Left cardiac atrium (tissue), 4 donors: ENCODE measurements around the gene COL12A1. TPM values are rescaled to one million over a fixed set of nuclear protein-coding genes. Genes with fewer than 3 reads are reported as not detected.

Experiments used
- ATAC-seq, 2 donors: fragments of 200-7000 bp; cut with Tn5 transposase; one replicate each; pipeline ENCODE4 v1.9.1; 2020; ENCODE audit warnings: mild to moderate bottlenecking in 2 of 2, moderate library complexity in 2 of 2
- DNase-seq: peaks from one replicate; pipeline ENCODE4 v3.0.0-alpha.2; 2020
- intact Hi-C, 2 donors: fragments of 100-400 bp; cut with DNase I; formaldehyde crosslinking; loops; one replicate each; pipeline versions ENCODE4 v1.14.1 to v1.15.1; 2022 to 2023
- total RNA-seq, 2 donors: library from RNA; stranded (reverse); fragmentation: NEBNext Ultra II Directional; extraction: Animal tissue kit (Norgen Biotek cat#: 25700); gene quantifications; one replicate each; pipeline ENCODE4 v1.2.1, GENCODE V29; 2021
- donor health status: DM: no; HTN: yes; CAD: no.
- donor health status: DM: no; HTN: yes; CAD: no; lungs with severe emphysema.
- donor health status: DM: yes; HTN: yes; CAD: no.
- donor health status: Dilated cardiomyopathy.

COL12A1 gene
- total RNA-seq, 2 donors from 2014 or later: 23.2 to 33.6 TPM

- no peak for DNase-seq
- intact Hi-C loops: no loop called here
- ATAC-seq: no peak
These were observed 50.2 kb downstream of the COL12A1 start for GRCh38 chr6:75155631-75156030.

DNA sequence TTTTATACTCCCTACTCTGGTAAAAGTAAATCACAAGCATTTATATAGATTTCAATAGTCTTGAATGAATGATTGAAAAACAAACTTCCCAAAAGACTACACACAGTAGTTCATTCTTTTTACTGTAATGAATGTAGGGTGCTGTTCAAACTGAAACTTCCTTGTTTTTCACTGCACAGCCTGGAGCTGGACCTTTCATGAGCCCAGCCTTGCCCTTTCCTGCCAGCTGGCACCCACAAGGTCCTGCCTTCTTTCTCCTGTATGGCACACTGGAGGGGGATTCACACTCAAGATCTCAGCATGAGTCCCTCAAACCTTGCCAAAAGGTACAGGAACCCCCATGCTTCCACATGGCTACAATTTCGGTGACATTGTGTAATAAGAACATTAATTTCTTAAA, 50.9 kb downstream of the COL12A1 start:
- intact Hi-C loops: no loop called here
- no peak for ATAC-seq
- DNase-seq: no peak

GRCh38 chr6:75150685-75151412, 55.0 kb downstream of the COL12A1 start:
- intact Hi-C loops: no loop called here
- DNase-seq (no peak), ATAC-seq (no peak)

DNA sequence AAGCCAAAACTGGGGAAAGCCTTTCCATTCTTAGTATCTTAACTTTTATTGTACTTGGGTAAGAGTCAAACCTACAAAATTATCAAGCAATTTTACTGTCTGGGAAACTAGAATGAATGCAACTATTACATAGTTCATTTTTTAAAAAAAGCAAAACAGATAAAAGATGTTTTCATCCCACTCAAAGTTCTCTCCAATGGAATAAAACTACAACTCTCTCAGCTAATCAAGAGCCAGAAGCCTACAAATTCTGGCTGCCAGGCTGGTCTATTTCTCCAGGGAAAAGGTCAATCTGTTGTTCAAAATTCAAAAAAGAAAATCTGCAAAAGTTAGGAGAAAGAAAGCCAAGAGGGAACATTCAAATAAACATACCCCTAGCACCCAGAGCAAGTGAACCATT, 56.2 kb downstream of the COL12A1 start:
- intact Hi-C loops: no loop called here
- DNase-seq: no peak

DNA sequence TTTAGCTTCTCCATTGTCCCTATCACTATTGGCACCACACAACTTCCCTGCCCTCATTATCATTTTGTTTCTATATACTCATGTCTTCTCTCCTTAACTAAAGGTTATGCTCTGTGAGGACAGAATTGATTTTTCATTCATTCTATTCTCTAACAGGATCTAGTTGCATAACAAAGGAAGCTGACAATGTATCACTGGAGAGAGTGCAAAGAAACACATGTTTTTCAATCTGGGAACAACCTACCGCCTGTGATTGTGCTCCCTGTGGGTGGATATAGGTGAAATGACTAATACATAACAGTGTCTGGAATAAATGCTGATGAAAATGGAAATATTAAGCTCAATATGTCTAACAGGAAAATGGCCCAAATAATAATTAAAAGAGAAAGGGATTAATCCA, 56.6 kb downstream of the COL12A1 start:
- DNase-seq (no peak), ATAC-seq (peak; percentile 27 to 76)
- intact Hi-C loops: no loop called here

More for the DNA sequence above, 56.2 kb downstream of the COL12A1 start:
- ATAC-seq: peak; percentile 75 to 80

- intact Hi-C loops: no loop called here
- ATAC-seq (no peak), DNase-seq (no peak)
These were observed 58.3 kb downstream of the COL12A1 start for GRCh38 chr6:75147512-75147911.

DNA sequence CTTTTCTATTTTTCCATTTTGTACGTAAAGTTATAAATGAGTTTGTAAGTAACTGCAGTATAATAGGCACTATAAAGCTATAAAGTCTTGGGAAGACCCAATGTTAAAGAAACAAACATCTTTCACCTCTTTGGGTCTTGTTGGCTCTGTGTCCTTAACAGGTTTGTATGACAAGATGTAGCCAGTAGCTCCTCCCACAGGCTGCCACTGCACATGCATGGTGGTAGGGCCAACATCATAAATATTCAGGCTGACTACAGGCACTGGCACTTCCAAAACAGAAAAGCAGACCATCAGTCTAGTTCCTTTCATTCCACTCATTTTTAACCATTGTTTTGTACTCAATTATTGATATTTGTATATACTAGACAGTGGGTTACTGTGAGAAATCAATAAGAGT, 59.9 kb downstream of the COL12A1 start:
- no peak for ATAC-seq
- intact Hi-C loops: no loop called here
- DNase-seq: no peak

- ATAC-seq (no peak), DNase-seq (no peak)
- intact Hi-C loops: no loop called here
These were observed 60.6 kb downstream of the COL12A1 start for GRCh38 chr6:75145211-75145610.

GRCh38 chr6:75144386-75144785, 61.5 kb downstream of the COL12A1 start:
- intact Hi-C loops: no loop called here
- DNase-seq (no peak), ATAC-seq (no peak)

- intact Hi-C loops: no loop called here
- DNase-seq (no peak), ATAC-seq (peak in 1 of 2 donors; percentile 35)
These were observed 62.7 kb downstream of the COL12A1 start for GRCh38 chr6:75143191-75143590.

- intact Hi-C loops: no loop called here
- no peak for DNase-seq
- ATAC-seq: no peak
These were observed 63.1 kb downstream of the COL12A1 start for GRCh38 chr6:75142721-75143120.

GRCh38 chr6:75135876-75136275, 70.0 kb downstream of the COL12A1 start:
- ATAC-seq (no peak), DNase-seq (no peak)
- intact Hi-C loops: no loop called here

GRCh38 chr6:75135450-75135849, 70.4 kb downstream of the COL12A1 start:
- intact Hi-C loops: no loop called here
- ATAC-seq (no peak), DNase-seq (no peak)

GRCh38 chr6:75130784-75131183, 75.1 kb downstream of the COL12A1 start:
- DNase-seq (no peak), ATAC-seq (no peak)
- intact Hi-C loops: no loop called here

GRCh38 chr6:75128878-75129570, 76.8 kb downstream of the COL12A1 start:
- DNase-seq (no peak), ATAC-seq (no peak)
- intact Hi-C loops: no loop called here

DNA sequence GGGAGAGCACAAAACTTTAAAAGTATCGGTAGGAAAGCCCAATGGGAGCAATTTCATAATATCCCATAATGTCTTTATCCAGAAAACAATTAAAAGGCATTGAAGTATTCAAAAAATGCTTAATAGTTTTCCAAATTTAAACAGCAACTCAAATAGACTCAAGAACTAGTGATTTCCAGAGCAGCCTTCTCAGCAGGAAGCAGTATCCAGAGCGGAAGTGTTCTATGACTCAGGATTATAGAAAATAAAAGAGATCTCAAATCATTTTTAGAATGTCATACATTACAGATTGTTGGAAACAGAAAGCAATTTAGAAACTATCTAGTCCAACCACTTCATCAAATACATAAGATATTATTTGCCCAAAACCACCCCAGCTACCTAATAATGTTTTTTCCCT, 79.3 kb downstream of the COL12A1 start:
- intact Hi-C loops: no loop called here
- ATAC-seq (no peak), DNase-seq (no peak)

DNA sequence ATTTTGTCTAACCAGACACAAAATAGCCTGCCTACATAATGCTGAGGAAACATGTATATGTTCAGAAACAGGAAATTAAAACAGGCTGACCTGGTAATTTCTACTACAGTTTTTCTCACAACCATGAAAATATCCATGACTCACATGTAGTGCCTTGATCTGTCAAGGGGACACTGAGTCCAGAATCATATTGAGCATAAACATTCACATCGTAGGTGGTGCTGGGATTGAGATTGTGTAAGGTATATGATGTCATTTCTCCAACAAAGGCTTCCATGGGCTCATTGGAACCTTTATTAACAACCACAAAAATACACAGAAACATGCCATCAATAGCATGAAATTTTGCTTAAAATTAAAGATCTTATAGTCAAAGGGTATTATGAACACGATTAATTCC, 80.9 kb downstream of the COL12A1 start:
- no peak for ATAC-seq
- intact Hi-C loops: no loop called here
- no peak for DNase-seq

DNA sequence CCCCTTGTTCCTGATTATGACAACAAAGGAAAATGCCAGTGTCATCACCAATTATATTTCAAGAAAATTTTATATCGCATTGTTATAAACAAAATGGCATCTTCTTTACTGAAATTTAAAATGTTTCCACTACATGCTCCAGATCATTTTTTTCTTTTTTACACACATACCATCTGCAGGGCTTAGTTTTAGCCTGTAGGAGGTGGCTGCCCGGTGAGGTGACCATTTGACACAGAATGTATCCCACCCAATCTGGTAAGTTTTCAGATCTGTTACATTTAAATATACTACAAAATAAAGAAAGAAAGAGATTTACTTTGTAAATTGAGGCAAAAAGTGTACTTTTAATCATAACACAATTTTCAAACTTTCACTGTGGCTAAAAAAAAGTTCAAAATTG, 81.8 kb downstream of the COL12A1 start:
- ATAC-seq: no peak
- DNase-seq: no peak
- intact Hi-C loops: no loop called here

DNA sequence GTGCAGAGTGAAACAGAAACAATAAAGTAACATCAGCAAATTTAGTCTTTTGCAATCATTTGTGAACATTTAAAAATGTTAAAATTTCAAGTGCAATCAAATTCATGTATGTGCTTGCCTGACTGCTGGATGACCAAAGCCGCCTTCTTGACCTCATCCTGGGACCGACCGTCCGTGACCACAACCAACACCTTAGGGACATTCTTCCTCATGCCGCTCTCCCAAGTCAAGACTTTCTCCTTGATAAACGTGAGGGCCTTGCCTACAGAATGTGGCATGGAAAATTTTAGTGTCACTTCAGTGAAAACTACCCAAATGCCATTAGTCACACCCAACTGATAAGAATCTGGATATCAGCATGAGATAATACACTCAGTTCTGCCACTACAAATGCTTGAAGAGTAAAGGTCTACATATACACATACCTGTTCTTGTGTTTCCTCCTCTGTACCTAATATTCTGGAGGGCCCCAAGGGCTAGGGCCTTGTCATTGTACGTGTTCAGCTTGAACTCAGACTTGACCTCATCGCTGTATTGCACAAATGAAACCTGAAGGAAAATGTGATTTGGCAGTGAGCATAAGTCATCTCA, 86.8 kb downstream of the COL12A1 start:
- no peak for ATAC-seq
- DNase-seq: no peak
- intact Hi-C loops: no loop called here

DNA sequence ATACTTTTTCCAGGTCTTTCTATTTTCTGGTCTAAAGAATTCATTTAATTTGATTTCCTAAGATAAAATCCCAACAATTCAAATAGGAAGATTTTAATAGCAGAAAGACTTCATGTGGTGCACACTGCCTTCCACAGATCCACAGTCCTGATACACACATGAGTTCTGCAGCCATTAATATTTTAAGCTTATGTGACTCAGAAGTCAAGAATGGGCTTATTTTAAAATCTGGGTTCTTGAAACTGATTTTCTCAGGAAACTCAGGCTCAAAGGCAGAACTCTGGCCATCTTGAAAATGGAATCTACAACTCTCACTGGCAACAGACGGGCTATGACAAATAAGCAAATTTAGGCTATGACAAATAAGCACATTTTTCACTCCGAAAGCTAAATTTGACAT, 88.2 kb downstream of the COL12A1 start:
- DNase-seq (no peak), ATAC-seq (no peak)
- intact Hi-C loops: no loop called here

DNA sequence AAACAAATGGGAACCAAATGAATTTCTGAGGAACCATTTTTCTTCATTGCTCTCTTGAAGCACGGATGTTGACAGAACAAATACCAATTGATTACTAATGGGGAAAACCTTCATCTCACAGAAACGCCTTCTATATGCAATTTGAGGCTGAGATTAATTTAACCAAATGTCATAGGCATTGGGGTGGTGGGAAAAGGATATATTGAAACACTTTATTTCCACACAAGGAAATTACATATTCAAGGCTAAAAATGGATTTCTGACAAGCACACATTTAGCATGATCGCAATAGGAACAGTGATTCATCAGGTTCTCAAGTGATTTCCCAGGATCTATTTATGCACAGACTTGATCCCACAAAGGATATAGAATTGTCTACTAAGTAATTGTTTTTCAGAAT, 88.9 kb downstream of the COL12A1 start:
- intact Hi-C loops: no loop called here
- DNase-seq (no peak), ATAC-seq (no peak)
